Vagina (tissue), 2 donors: ENCODE results near the gene ARHGAP40.

Experiments
- CTCF ChIP-seq, 3 experiments: fragments of 450-650 bp in 2 of 3; fragments of 200-600 bp in 1 of 3; sonication (generic) in 1 of 3; IDR thresholded peaks; one replicate each; pipeline ENCODE4 v1.5.1; 2017 to 2019; ENCODE audit warnings: antibody characterized with exemption in 3 of 3, mild to moderate bottlenecking in 2 of 3, moderate library complexity in 2 of 3
- POLR2A ChIP-seq, 2 donors: fragments of 450-650 bp; IDR thresholded peaks; one replicate each; pipeline ENCODE4 v1.6.1; 2017; ENCODE audit warnings: antibody characterized with exemption in 2 of 2, mild to moderate bottlenecking in 2 of 2, moderate library complexity in 2 of 2

GRCh38 chr20:38685271-38685670, 83.7 kb downstream of the ARHGAP40 start:
- TF ChIP-seq CTCF (IDR thresholded peaks at IDR 0.05), result no peak
- TF ChIP-seq POLR2A (IDR thresholded peaks at IDR 0.05), result no peak
